Activated gamma-delta T cell (primary cell): ENCODE data around the gene DPP6.

Source experiments
- DNase-seq: peaks from one replicate; lab custom pipeline; 2025; lab: John Stamatoyannopoulos, UW

DPP6 gene

DNA sequence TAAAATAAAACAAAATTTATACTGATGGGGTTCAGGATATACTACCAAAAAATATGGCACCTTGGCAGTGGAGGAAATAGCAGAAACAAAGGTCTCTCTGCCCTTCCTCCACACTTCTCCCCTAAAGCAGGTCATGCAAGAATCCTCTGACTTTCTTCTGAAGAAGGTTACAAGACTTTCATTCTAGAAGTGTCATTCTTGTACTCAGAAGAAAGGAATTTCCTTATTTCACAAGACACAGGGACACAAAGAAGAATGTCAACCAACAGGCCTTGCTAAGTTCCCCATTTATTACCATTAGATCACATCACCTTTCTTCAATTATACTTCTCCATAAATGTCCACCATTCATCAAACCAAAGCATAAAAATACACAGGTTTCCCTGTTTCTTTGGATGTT is 480.6 kb downstream of the DPP6 start:
- no peak for DNase-seq

DNA sequence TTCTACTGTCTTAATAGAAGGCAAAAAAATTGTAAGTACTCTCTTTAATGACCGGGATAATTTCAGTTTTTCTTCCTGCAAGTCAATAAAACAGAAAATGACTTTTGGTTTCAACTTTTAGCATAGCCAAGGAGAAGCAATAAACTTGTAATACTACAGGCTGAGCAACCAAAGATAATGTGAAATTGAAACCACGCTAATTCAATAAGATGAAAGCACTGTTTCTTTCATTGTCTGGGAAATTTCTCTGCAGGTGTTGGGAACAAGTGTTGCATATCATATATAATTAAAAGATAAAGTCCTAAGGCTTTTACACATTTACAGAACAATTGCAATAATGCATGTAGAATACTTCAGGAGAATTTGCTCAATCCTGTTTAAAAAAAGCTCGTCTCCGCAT is 488.4 kb downstream of the DPP6 start:
- DNase-seq = no peak

DNA sequence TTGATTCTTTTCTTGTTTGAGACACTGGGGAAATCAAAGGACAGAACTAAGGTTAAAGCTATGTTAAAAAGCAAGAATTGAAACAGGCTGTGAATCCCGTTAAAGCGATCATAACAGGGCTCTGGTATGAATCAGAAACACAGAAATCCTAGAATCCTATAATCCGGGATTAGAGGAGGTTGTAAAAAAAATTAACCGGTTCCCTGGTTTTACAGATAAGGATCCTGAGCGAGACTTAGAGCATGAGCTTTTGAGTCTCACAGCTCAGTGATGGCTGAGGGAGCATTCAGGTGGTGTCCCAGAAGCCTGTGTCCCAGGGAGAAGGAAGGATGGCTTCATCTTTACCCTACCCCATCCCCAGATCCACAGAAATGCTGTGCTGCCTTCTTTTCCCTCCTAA is 489.4 kb downstream of the DPP6 start:
- DNase-seq = no peak

DNA sequence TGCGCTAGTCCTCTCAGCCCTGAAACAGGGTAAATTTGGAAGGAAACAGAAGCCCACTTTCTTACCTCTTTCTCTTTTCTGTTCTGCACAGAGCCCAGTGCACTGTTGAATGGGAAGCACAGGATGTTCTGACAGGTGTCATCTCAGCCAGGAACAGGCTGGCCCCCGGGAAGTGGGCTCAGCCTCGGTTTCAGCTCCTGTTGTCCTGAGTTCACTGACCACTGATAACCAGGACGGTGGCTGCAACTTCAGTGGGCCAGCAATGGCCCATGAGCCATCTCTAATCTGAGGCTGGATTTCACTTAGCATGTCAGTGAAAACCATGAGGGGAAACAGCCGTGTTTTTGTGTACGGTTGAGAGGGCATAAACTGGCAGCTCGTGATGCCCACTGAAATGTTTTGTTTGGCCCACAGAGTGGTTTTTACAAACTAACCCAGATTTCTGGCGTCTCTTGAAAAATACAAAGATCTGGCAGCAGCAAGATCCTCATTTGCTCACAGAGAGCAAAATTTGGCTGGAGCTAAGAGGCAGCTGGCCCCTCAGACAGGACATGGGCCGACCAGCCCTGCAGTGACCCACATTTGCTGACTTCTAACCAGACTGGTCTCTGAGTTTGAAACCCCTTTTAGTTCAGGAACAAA is 494.9 kb downstream of the DPP6 start:
- DNase-seq = no peak

DNA sequence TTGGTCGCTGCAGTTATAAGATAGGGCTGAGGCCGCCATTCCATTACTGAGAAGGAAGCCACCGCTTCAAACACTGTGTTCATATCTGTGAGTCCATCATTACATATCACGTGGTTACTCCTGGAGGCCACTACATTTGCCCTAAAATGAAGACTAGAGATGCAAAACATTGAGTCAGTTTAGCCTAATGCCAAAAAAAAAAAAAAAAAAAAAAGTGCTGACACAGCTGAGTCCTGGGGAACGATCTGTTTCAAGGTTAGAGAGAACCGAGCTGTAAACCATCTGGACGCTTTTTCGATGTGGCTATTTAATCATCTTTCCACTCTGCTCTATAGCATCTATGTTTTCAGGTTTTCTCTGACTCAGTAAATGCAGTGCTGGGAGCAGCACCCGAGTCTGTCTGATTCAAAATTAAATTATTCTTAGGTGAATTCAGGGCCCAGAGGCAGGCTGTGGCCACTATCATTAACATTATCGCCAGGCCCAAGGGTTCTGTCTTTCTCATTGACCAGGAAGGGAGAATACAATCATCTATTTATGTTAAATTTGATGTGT is 501.6 kb downstream of the DPP6 start:
- DNase-seq = no peak

DNA sequence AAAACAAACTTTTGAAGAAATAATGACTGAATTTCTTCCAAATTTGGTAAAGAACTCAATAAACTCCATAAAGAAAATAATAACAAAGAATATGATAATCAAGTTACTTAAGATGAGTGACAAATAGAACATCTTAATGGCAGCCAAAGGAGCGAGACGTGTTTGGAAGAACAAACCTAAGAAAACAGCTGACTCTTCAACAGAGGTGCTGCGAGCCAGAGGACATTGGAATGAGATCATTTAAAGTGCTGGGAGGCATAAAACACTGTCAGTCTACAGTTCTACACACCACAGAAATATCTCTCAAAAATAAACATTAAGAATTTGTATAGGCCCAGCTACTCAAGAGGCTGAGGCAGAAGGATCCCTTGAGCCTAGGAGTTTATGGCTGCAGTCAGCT is 507.3 kb downstream of the DPP6 start:
- DNase-seq = no peak

DNA sequence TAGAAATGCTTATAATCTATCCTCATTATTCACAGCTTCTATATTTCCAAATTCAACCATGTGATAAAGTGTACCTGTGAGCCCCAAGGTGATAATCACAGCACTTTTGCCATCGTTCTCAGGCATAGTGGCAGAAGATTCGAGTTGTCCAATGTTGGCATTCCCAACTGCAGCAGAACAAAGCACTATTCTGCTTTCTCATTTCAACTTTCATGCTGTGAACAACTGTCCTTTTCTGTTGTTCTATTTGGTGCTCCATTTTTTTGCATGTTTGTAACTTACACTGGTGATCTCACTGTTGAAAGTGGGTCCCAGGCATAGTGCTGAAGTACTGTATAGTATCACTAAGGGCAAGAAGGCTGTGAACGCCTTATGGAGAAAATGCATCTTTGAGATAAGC is 512.5 kb downstream of the DPP6 start:
- DNase-seq = no peak

DNA sequence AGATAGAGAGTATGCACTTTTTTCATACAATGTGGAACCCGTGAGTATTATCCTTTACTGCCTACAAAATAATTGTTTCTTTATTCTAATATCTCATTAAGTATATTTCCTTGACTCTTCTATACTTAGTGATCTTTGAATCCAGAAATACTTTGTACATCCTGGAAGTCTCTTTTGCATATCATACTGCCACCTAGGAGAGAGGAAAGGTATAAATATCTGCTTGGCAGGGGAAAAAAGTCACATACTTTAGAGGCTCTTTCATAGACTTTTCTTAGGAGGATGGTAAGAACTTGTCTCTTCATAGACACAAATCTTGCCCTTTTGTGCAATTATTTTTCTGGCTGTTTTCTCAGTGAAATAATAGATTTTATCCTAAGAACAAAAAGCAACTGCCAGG is 514.7 kb downstream of the DPP6 start:
- no peak for DNase-seq

DNA sequence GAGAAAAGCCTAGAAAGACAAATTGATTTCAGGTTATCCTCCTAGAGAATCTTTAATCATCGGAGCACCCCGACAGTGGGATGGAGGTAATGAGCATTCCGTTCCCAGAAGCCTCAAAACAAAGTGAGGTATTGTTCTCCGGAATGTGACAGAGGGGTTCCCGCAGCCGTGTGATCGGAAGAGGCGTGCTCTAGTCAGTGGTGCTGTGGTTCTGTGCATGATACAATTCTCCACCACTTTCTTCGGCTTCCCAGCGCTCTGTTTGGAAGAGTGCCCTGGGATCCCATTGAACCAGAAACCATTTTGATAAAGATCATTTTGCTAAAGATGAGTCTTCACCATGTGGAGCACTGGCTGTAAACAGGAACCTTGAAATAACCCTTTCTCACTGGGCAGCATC is 516.1 kb downstream of the DPP6 start:
- no peak for DNase-seq

DNA sequence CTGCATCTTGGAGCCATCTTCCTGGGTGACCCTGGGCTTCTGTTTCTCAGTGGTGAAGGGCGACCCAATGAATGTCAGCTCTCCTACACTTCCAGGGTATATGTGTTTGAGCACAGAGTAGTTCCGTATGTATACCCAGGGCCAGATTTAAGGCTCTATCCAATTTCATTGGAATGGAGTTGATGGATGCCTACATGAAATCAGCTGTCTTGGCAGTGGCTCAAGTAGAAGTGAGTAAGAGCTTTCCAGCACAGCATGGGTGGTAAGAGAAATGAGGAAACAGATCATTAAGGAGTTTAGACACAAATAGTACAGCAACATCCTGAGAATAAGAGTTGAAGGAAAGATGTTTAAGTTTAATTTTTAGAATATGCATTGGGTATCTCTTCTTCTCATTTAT is 517.7 kb downstream of the DPP6 start:
- DNase-seq = no peak

DNA sequence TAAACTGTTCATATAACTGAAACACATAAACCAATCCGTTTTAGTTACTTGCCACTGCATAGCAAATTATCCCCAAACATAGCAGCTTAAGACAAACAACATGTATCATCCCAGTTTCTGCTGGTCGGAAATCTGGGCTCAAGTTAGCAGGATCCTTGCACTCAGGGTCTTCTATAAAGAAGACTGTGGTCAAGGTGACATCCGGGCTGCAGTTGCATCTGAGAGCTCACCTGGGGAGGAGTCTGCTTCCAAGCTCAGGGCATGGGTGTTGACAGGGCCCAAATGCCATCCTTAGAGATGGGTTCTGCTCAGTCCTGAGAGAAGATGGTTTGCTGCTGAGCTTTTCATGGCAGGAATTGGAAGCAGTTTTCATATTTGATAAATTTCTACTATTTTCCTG is 519.6 kb downstream of the DPP6 start:
- DNase-seq = no peak

DNA sequence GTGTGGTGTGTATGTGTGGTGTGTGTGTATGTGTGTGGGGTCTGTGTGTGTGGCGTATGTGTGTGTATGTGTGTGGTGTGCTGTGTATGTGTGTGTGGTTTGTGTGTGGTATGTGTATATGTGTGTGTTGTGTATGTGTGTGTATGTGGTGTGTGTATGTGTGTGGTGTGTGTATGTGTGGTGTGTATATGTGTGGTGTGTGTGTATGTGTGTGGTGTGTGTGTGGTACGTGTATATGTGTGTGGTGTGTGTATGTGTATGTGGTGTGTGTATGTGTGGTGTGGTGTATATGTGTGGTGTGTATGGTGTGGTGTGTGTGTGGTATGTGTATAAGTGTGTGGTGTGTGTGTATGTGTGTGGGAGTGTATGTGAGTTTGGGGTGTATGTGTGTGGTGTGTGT is 522.0 kb downstream of the DPP6 start:
- DNase-seq = no peak

DNA sequence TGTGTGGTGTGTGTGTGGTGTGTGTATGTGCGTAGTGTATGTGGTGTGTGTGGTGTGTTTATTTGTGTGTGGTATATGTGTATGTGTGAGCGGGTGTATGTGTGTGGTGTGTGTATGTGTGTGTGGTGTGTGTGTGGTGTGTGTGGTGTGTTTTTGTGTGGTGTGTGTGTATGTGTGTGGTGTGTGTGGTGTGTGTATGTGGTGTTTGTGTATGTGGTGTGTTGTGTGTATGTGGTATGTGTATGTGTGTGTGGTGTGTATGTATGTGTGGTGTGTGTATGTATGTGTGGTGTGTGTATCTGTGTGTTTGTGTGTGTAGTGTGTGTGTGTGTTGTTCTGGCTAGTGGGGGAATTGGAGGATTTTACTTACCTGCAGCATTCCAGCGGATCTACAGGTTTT is 523.3 kb downstream of the DPP6 start:
- no peak for DNase-seq

DNA sequence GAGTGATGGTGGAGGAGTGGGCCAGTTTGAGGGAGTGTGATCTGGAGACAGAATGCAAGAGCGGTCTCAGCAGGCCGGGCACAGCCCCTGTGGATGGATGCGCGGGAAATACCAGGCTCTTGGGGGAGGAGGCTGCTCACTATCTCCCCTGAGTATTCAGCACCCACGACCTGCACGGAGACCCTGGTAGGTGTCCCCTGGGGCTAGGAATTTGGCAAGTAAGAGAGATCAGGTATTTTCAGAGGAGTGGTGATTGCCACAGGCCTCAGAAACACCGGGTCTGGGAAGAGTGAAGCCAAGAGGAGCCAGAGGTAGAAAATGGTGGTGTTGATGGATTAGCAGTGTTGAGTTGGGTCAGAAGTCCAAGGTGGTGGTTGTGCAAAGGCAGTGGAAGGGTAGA is 524.4 kb downstream of the DPP6 start:
- no peak for DNase-seq

DNA sequence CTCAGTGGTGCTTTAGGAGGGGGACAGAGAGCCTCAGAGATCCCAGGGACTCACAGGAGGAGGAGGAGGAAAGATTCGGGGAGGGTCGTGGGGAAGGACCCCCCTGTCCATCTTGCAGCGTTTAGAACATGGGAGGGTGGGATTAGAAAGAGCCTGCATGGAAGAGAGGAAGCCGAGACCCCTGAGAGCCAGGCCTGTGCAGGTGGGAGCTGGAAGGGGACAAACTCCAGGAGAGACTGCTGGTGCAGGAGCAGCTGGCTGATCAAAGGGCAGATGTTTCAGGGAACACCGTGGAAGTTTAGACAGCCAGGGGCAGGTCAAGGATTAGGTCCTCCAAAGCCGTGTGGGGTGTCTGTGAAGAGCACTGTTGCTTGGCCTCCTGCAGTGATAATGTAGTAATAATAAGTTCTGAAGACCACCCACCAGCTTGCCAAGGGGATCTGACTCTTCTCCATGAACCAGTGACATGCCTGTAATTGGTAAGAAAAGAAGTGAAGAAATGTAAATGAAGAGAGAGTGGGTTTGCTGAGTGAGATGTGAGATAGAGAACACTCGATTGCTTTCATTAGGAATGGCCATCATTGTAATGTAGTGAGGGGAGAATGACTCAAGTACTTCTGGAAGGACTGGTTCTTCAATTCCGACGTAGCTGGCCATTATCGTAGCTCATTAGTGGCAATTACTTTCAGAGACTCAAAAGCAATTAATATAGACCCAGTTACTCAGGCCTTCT is 525.1 kb downstream of the DPP6 start:
- no peak for DNase-seq

DNA sequence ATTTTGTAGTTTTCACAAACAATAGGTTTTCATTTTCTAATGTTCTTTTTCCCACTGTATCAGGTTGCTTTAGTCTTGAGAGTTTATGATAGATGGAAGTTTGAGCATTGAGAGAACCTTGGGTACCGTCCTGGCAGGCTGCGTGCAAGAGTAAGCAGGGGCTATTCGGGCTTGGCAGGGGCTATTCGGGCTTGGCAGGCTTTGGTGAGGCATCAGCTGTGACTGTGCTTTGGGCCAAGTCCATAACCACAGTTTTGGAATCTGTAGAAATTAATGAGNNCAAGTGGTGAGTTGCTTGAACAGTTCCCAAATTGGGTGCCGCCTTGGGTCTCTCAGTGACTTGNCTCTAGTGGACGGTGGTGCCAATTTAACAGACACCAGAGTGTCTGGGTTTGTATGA is 526.1 kb downstream of the DPP6 start:
- no peak for DNase-seq

DNA sequence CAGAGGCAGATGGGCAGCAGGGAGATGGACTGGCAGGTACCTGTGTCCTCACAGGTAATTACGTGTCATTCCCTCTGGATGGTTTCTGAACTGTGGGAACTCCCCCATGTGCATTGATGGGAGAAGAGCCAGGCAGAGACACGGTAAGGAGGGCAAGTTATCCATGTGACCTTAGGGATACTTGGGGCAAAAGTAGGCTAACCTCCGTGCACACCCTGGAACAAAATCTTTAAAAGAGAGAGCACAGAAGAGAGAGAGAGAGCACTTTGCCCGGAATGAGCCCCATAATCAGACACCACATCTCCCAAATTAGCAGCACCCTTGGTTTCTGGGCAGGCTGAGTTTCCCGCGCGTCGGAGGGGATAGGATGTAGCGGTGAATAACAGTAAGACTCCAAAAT is 527.5 kb downstream of the DPP6 start:
- DNase-seq = no peak

DNA sequence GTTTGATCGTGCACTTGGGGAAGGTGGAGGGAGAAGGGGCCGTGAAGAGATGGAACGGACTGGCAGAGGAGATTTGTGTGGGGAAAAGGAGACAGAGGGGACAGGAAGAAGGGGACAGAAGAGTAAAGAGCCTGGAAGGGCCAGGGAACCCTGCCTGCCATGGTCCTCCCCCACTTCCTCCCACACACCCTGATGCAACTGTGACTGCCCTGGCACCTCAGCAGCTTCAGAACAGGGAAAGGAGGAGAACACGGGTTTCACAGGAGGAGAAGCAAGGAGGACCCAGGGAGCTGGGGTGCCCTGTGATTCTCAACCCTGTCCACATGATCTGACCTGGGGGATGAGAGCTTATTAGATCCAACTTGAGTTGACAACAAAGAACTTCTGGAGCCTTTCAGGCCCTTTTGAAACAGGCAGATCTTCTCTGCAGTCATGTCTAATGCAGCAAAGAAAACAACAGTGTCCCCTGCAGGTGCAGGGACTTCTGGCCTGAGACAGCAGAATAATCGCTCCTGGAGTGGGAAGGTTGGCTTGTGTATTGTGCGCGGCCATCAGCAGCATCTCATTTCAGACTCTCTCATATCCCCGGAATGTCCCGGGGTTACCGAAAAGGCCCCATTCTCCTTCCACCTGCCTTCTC is 529.2 kb downstream of the DPP6 start:
- DNase-seq = no peak

DNA sequence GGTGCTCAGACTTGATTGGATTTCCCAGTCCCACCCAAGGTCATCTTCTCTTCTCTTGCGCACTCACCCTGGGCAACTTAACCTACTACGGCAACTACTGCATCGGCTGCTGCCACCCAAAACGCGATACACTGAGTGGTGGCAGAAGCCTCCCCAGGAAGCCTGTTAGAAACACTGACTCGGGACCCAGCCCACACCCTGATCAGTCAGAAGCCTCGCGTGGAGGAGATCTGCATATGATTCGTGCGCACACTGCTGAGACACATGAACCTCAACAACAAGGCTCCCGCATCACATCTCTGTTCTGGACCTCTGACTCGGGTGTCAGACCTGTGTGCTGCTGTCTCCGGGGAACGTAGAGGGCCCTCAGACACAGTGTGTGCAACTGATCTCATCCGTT is 531.3 kb downstream of the DPP6 start:
- DNase-seq = no peak

DNA sequence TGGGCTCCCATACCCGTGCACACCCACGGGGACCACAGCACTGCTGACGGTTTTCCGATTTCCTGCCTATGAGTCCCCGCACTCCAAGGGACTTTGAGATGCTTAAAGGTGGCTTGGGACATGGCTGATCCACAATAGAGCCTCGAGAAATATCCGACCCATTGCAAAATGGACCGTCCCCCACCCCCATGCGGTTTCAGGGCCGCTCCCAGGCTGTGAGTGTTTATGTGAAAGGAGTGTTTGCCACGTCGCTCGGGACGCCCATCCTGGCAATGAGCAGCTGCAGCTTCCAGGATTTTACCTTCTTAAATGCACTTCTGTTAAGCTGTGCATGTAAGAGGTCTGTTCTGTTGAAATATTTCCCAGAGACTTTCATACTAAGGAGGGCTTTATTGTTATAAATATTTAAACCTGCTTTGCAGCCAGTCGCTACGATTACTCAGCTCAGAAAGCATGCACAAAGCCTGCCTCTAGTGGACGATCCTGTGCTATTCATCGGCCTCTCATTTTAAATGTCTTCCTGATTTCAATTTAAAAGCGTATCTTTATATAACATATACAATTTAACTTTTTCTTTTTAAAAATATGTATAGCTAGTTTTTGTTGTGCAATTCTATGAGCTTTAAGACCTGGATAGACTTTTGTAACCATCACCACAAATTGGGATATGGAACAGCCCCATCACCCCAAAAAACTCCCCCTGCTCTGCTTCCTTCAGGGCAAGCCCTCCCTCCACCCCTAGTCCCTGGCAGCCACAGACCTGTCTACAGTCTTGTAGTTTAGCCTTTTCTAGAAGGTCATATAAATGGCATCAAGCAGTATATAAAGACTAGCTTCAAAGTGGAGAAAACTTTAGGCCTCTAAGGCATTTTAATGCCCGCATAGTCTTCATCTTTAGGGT is 532.4 kb downstream of the DPP6 start:
- DNase-seq = no peak

DNA sequence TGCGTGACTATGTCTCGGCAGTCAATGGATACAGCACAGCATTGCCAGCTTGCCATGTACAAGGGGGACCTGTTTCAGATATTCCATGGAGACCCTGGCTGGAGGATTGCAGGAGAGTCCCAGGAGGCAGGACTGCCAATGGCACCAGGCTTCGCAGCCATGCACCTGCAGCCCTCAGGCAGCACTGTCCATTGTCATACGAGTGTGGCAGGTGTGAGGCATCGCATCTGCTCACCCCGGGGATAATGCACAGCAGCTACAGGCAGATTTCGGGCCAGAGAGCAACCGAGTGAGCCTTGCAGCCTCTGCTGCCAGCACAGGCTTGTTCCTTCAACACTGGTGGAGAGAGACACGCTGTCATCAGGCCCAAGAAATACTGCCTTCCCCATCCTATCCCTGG is 535.6 kb downstream of the DPP6 start:
- DNase-seq = no peak

DNA sequence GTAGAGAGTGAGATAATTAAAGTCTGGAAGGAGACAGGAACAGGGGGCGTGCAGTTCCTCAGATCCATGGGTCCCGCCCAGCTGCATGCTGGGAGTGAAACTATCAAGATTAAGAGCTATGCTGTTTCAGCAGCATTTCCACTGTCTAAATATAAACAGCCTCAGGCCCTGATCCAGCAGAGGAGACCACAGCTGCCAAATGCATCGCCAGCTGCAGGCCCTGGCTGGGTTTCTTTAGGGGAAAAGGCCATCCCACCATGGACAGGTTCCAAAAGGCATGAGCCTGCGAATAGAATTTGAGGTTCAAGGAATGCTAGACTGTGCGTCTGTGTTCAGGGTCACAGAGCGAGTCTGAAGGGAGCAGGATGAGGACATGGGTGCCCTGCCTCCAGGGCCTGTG is 539.3 kb downstream of the DPP6 start:
- no peak for DNase-seq
